Cardiac atrium fibroblast (primary cell): ENCODE measurements around the gene TRMT10C. TPM values are rescaled to one million over a fixed set of nuclear protein-coding genes. Genes with fewer than 3 reads are reported as not detected.

Source experiments
- total RNA-seq: library from RNA; depleted of rRNA; stranded (reverse); fragments of >200 nt; gene quantifications from 2 replicates; pipeline ENCODE4 v1.2.3, GENCODE V29; 2015

TRMT10C gene
- total RNA-seq = 18.8 and 21.2 TPM in 2 replicates

DNA sequence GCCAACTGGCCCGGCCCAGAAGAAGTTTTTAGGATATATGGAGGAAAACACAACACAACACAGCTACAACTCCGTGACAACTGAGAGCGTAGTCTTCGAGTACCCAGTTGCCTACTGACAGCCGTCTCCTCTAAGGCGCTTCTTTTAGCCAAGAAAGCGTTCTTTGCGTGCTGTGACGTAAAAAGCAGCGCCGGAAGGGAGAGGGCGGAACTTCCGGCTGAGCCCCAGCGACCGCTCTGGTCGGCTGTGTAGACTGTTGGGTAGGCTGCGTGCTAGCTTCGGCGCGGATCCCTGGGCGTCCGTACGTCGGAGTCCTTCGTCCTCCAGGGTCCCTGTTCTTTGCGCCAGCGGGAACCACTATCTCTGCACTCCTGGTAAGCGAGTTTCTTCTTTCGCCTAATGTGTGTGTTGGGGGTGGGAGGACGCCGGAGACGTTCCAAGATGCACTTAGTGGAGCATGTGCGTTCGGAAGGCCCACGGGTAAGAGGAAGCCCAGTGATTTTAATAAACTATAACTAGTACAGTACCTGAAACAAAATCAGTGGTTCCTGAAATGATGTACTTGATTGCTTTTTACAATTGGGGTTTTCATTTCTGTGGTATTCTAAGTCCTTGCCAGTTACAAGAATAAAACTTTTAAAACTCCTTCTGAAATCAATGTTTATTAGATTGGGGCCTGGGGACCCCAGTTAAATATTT, at the start of gene TRMT10C:
TSS of gene TRMT10C (plus strand) at position 239 of the 699 bp plus-strand sequence. CDS start 2,914 bp downstream, outside the sequence.

GRCh38 chr3:101512646-101513418, 48.8 kb upstream of the TRMT10C start, which contains the start of gene SENP7:
Gene SENP7 (minus strand): TSS chr3:101513212. CDS start chr3:101513130, 82 bp downstream.

GRCh38 chr3:101573449-101574387, 12.1 kb downstream of the TRMT10C start, which contains the start of gene PCNP:
Gene PCNP (plus strand): TSS chr3:101574180. CDS start chr3:101574216, 36 bp downstream.

Other genes with a start within 250 kb of the TRMT10C start
- gene IMPG2, start 241.3 kb upstream of the TRMT10C start, total RNA-seq = under 0.01 TPM in 1 of 2 replicates, not detected in the other
- 3.1 and 3.4 TPM in 2 replicates for gene SENP7, start 48.7 kb upstream of the TRMT10C start, total RNA-seq
- 45.1 and 62.9 TPM in 2 replicates for gene PCNP, start 12.3 kb downstream of the TRMT10C start, total RNA-seq
- 11.2 and 14.3 TPM in 2 replicates for gene ZBTB11, start 115.3 kb downstream of the TRMT10C start, total RNA-seq
- gene RPL24, start 124.8 kb downstream of the TRMT10C start, total RNA-seq = 1,414 and 1,614 TPM in 2 replicates
- gene CEP97, start 162.7 kb downstream of the TRMT10C start, total RNA-seq = 6.0 and 6.9 TPM in 2 replicates
- gene NXPE3, start 217.3 kb downstream of the TRMT10C start, total RNA-seq = 13.7 and 21.4 TPM in 2 replicates